GM19463 (cell line): ENCODE data around the gene ILF2.
"Not testable (repeated sequence)": the region's sequence is repeated elsewhere in the genome, so short reads cannot be mapped to it uniquely, and the experiment has no call there.

Source experiments
- ATAC-seq: cut with Tn5 transposase; IDR thresholded peaks from one replicate; pipeline ENCODE4 v1.9.1; 2021; ENCODE audit warnings: mild to moderate bottlenecking, moderate library complexity; ENCODE audit not compliant: unreplicated experiment

ILF2 gene

GRCh38 chr1:153679337-153680119 is 8.7 kb upstream of the ILF2 start:
- no peak for ATAC-seq

GRCh38 chr1:153678519-153679336 is 7.9 kb upstream of the ILF2 start, which contains the start of gene NPR1:
TSS of gene NPR1 (plus strand) at chr1:153678688. CDS start at chr1:153679109, 421 bp downstream.
- ATAC-seq, result no peak

GRCh38 chr1:153677718-153678518 is 7.1 kb upstream of the ILF2 start:
- no peak for ATAC-seq

- ATAC-seq, result no peak
Observed at GRCh38 chr1:153673511-153673910, 2.7 kb upstream of the ILF2 start.

GRCh38 chr1:153671628-153672353 is 998 bp upstream of the ILF2 start:
- ATAC-seq, result not testable (repeated sequence)

- ATAC-seq, result no peak
Observed at GRCh38 chr1:153670257-153670858, 435 bp downstream of the ILF2 start.

GRCh38 chr1:153669606-153670005 is 1.2 kb downstream of the ILF2 start:
- no peak for ATAC-seq

GRCh38 chr1:153668672-153669071 is 2.1 kb downstream of the ILF2 start:
- not testable (repeated sequence) for ATAC-seq

GRCh38 chr1:153667439-153667838 is 3.4 kb downstream of the ILF2 start:
- ATAC-seq, result no peak

- no peak for ATAC-seq
Observed at GRCh38 chr1:153663211-153663610, 7.6 kb downstream of the ILF2 start.

- ATAC-seq, result no peak
Observed at GRCh38 chr1:153662269-153662668, 8.5 kb downstream of the ILF2 start.

GRCh38 chr1:153661111-153661708 is 9.6 kb downstream of the ILF2 start:
- no peak for ATAC-seq

GRCh38 chr1:153659656-153660055 is 11.1 kb downstream of the ILF2 start:
- ATAC-seq, result no peak

GRCh38 chr1:153659175-153659534 is 11.6 kb downstream of the ILF2 start:
- no peak for ATAC-seq

- peak; percentile 96 for ATAC-seq
Observed at GRCh38 chr1:153658400-153659174, 12.2 kb downstream of the ILF2 start, which contains the start of gene SNAPIN. TSS of gene SNAPIN (plus strand) at chr1:153658703. CDS start at chr1:153658744, 41 bp downstream.

GRCh38 chr1:153655333-153655732 is 15.5 kb downstream of the ILF2 start:
- ATAC-seq, result no peak

- ATAC-seq, result no peak
Observed at GRCh38 chr1:153652805-153653500, 17.8 kb downstream of the ILF2 start.

- ATAC-seq, result no peak
Observed at GRCh38 chr1:153651771-153652170, 19.0 kb downstream of the ILF2 start.
